ENCODE results near the gene TAPT1.

- no peak for TF ChIP-seq CTCF (IDR thresholded peaks at IDR 0.05)
- TF ChIP-seq POLR2AphosphoS5 (IDR thresholded peaks at IDR 0.05): no peak
- TF ChIP-seq POLR2A (IDR thresholded peaks at IDR 0.05): no peak
- no peak for TF ChIP-seq EP300 (IDR thresholded peaks at IDR 0.05)
These were observed 22.3 kb upstream of the TAPT1 start for GRCh38 chr4:16248605-16249004.

Measured in sigmoid colon (tissue), 4 donors.